Endothelial cell of umbilical vein (primary cell): ENCODE results near the gene PTGES2. TPM values are rescaled to one million over a fixed set of nuclear protein-coding genes. Genes with fewer than 3 reads are reported as not detected.

Source experiments
- BruUV-seq: library from RNA; stranded (reverse); fragments of 400-500 nt; replicated peaks from 2 replicates; lab custom pipeline; 2021; lab: Mats Ljungman, UMichigan
- CTCF ChIA-PET: fragments of 300-600, 350-600 bp; sonication (Branson Sonifier 250); formaldehyde crosslinking; loops from one replicate; lab custom pipeline; 2021; ENCODE audit warnings: antibody characterized with exemption, inconsistent platforms; lab: Charles Lee
- POLR2A ChIA-PET: fragments of 300-600, 350-600 bp; sonication (Branson Sonifier 250); formaldehyde crosslinking; loops from one replicate; lab custom pipeline; 2021; ENCODE audit warnings: antibody characterized with exemption, inconsistent platforms; lab: Charles Lee
- DNase-seq: peaks from one replicate; pipeline ENCODE4 v3.0.0-alpha.2; 2011; ENCODE audit warnings: low read depth, low spot score
- FAIRE-seq: peaks from 2 replicates; lab custom pipeline; 2011; peaks lifted over from hg19 to GRCh38; lab: Jason Lieb, UNC
- H2AFZ ChIP-seq: 2 replicates; pipeline ENCODE4 v1.6.0; 2012; ENCODE audit warnings: low read depth, low read length, control low read depth, inconsistent platforms
- H3K27ac ChIP-seq: 2 replicates; pipeline ENCODE4 v1.5.1; 2011; ENCODE audit warnings: low read depth, mild to moderate bottlenecking, control low read depth, low read length, moderate library complexity; ENCODE audit not compliant: insufficient read depth
- H3K27me3 ChIP-seq, 2 experiments: 2 replicates each; pipeline versions ENCODE4 v1.6.0 to v1.6.1; 2011; ENCODE audit warnings: low read length in 2 of 2, mixed read lengths in 1 of 2; ENCODE audit not compliant: control insufficient read depth in 2 of 2, insufficient read depth in 2 of 2
- H3K36me3 ChIP-seq, 2 experiments: 2 replicates in 1 of 2; 3 replicates in 1 of 2; pipeline ENCODE4 v1.5.1; 2011; ENCODE audit warnings: low read length in 2 of 2, mild to moderate bottlenecking in 1 of 2, moderate library complexity in 1 of 2; ENCODE audit not compliant: control insufficient read depth in 2 of 2, insufficient read depth in 2 of 2; ENCODE audit errors: extremely low read depth in 1 of 2
- H3K4me1 ChIP-seq: 3 replicates; pipeline ENCODE4 v1.5.1; 2011; ENCODE audit warnings: mild to moderate bottlenecking, low read length; ENCODE audit not compliant: control insufficient read depth, insufficient read depth; ENCODE audit errors: extremely low read depth
- H3K4me2 ChIP-seq: 2 replicates; pipeline ENCODE4 v1.6.1; 2011; ENCODE audit warnings: low read length, control low read depth, mixed read lengths; ENCODE audit not compliant: insufficient read depth
- H3K4me3 ChIP-seq, 3 experiments: fragments of 200-600 bp in 1 of 3; sonication (generic), shearing (Covaris generic) in 1 of 3; replicated peaks in 1 of 3; 2 replicates each; pipeline ENCODE4 v1.5.1; 2011 to 2016; ENCODE audit warnings: control low read depth in 3 of 3, low read length in 3 of 3, mild to moderate bottlenecking in 2 of 3, inconsistent platforms in 1 of 3, low read depth in 1 of 3, moderate library complexity in 1 of 3; ENCODE audit not compliant: insufficient read depth in 1 of 3
- H3K79me2 ChIP-seq: 2 replicates; pipeline ENCODE4 v1.6.0; 2012; ENCODE audit warnings: low read length, inconsistent platforms; ENCODE audit not compliant: control insufficient read depth, insufficient read depth
- H3K9ac ChIP-seq: replicated peaks from 2 replicates; pipeline ENCODE3; 2011; ENCODE audit warnings: low read length, control low read depth; ENCODE audit not compliant: insufficient read depth; ENCODE audit errors: extremely low read depth
- H3K9me1 ChIP-seq: replicated peaks from 3 replicates; pipeline ENCODE4 v1.6.0; 2011; ENCODE audit warnings: mild to moderate bottlenecking, low read length; ENCODE audit not compliant: control insufficient read depth, insufficient read depth; ENCODE audit errors: extremely low read depth
- H3K9me3 ChIP-seq: replicated peaks from 2 replicates; pipeline ENCODE4 v1.5.1; 2012; ENCODE audit warnings: low read length, inconsistent platforms; ENCODE audit not compliant: control insufficient read depth, insufficient read depth
- H4K20me1 ChIP-seq: replicated peaks from 2 replicates; pipeline ENCODE3; 2011; ENCODE audit warnings: mild to moderate bottlenecking, low read length; ENCODE audit not compliant: control insufficient read depth, insufficient read depth; ENCODE audit errors: extremely low read depth
- EZH2 ChIP-seq: IDR thresholded peaks from 2 replicates; pipeline ENCODE4 v1.6.1; 2012; ENCODE audit warnings: borderline replicate concordance, low read depth, mild to moderate bottlenecking, moderate library complexity, low read length, inconsistent platforms; ENCODE audit not compliant: severe bottlenecking
- FOS ChIP-seq: IDR thresholded peaks from 2 replicates; pipeline ENCODE4 v1.6.1; 2011; ENCODE audit warnings: mild to moderate bottlenecking, low read length, moderate library complexity, borderline replicate concordance; ENCODE audit not compliant: insufficient read depth
- GATA2 ChIP-seq: IDR thresholded peaks from 2 replicates; pipeline ENCODE4 v1.7.0; 2011; ENCODE audit warnings: low read depth, mild to moderate bottlenecking, moderate library complexity, mixed read lengths, low read length; ENCODE audit not compliant: insufficient read length, insufficient read depth
- JUN ChIP-seq: IDR thresholded peaks from 2 replicates; pipeline ENCODE4 v1.6.1; 2011; ENCODE audit warnings: borderline replicate concordance, low read depth; ENCODE audit not compliant: insufficient read length, insufficient read depth
- MAX ChIP-seq: IDR thresholded peaks from 2 replicates; pipeline ENCODE4 v1.6.1; 2011; ENCODE audit not compliant: insufficient read depth, insufficient read length
- MYC ChIP-seq: IDR thresholded peaks from one replicate; pipeline ENCODE4 v1.6.1; 2011; ENCODE audit warnings: mild to moderate bottlenecking, low read depth, low read length
- POLR2A ChIP-seq: IDR thresholded peaks from 2 replicates; pipeline ENCODE4 v1.6.1; 2012; ENCODE audit warnings: low read depth, mild to moderate bottlenecking, control low read depth, low read length
- POLR2AphosphoS5 ChIP-seq: IDR thresholded peaks from 2 replicates; pipeline ENCODE4 v1.6.1; 2012; ENCODE audit warnings: low read depth, mild to moderate bottlenecking, control low read depth, low read length, moderate library complexity; ENCODE audit not compliant: insufficient read depth
- dilution Hi-C: fragments of 300-500 bp; cut with MboI; formaldehyde crosslinking; loops from one replicate; pipeline ENCODE4 v1.15.0; 2019; ENCODE audit warnings: low sequenced_read_pairs; ENCODE audit not compliant: extremely low pct_ligation_motif_present
- intact Hi-C: fragments of 100-400 bp; cut with micrococcal nuclease; formaldehyde crosslinking; loops from one replicate; pipeline ENCODE4 v1.10.0; 2022
- polyA plus RNA-seq, 4 experiments: library from polyadenylated mRNA; depleted of rRNA in 3 of 4; stranded (reverse) in 3 of 4; unstranded in 1 of 4; fragments of >200 nt; gene quantifications; 2 replicates each; pipeline versions ENCODE4 v1.2.1 to v1.2.3, GENCODE V29; 2011 to 2012; ENCODE audit warnings: missing spikeins in 1 of 4
- total RNA-seq: library from RNA; stranded (reverse); gene quantifications from 2 replicates; pipeline ENCODE4 v1.2.3, GENCODE V29; 2021
- TF ChIP-seq, protein P1 (sequence below), 2 donors: IDR thresholded peaks; 1 replicate in 1 of 2; 2 replicates in 1 of 2; pipeline ENCODE4 v1.5.1; 2011; ENCODE audit warnings: low read length in 2 of 2, mild to moderate bottlenecking in 2 of 2, moderate library complexity in 2 of 2, control low read depth in 1 of 2, inconsistent platforms in 1 of 2, low read depth in 1 of 2; ENCODE audit not compliant: insufficient read depth in 1 of 2; ENCODE audit errors: extremely low read depth in 1 of 2

PTGES2 gene
- total and polyA plus RNA-seq, 2 donors (not counting 3 experiments of a cell fraction or from before 2014, with no cell fraction given), result 64.2 to 69.9 TPM

DNA sequence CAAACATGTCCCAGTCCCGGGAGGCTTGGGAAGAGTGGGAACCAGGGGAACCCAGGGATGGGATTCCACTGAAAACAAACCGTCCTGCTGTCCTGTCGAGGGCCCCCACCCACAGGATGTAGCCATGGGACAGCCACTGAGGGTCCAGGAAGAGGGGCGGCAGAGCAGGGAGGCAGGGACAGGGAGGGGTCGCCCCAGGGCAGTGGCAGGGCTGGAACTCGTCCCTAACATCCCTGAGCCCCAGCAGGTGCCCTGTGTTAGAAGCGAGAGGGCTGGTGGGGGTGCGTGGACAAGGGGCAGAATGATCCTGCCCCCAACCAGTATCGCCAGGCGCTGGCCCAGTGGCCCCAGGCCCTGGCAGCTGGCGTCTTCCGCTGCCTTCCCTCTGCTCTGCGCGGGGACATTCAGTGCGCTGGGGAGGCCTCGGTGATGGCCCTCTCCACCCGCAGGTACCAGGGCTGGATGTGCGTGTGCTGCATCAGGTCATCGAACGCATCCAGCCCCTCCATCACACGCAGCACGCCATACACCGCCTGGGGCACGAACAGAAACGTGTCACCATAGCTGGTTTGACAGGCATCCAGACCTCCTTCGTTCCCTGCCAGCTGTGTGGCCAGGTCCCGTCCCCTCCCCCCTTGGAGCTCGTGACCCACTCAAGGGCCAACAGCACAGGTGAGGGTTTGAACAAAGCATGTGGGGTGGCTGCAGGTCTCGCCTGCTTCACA is 6.6 kb downstream of the PTGES2 start:
- DNase-seq, result no peak
- FAIRE-seq, result no peak
- no peak overlapping the region for H3K4me2 ChIP-seq
- H3K9me1 ChIP-seq, result no peaks in the 10 kb centered on the region
- H3K4me1 ChIP-seq, result peaks cover under 1% of the 10 kb centered on the region
- intact Hi-C loops (no loop called here), dilution Hi-C loops (no loop called here)
- H4K20me1 ChIP-seq, result no peaks in the 10 kb centered on the region
- POLR2A ChIA-PET, result no interaction called here
- no peak overlapping the region for H2AFZ ChIP-seq
- peaks cover 2% of the 10 kb centered on the region for H3K79me2 ChIP-seq
- TF ChIP-seq JUN (no peak), MYC (no peak)
- H3K27ac ChIP-seq, result no peak overlapping the region
- no TSS peak for BruUV-seq
- H3K4me3 ChIP-seq, result no peak overlapping the region
- H3K27me3 ChIP-seq, result no peaks in the 10 kb centered on the region
- H3K36me3 ChIP-seq, result peaks cover 0 to 16% of the 10 kb centered on the region in 2 experiments
- no peak overlapping the region for H3K9ac ChIP-seq
- CTCF ChIA-PET, result interaction anchor here (1.3 kb wide), 1 partner anchor 177 kb away, joined by 3 read pairs; no protein-coding TSS in a partner anchor
- no peaks in the 10 kb centered on the region for H3K9me3 ChIP-seq

DNA sequence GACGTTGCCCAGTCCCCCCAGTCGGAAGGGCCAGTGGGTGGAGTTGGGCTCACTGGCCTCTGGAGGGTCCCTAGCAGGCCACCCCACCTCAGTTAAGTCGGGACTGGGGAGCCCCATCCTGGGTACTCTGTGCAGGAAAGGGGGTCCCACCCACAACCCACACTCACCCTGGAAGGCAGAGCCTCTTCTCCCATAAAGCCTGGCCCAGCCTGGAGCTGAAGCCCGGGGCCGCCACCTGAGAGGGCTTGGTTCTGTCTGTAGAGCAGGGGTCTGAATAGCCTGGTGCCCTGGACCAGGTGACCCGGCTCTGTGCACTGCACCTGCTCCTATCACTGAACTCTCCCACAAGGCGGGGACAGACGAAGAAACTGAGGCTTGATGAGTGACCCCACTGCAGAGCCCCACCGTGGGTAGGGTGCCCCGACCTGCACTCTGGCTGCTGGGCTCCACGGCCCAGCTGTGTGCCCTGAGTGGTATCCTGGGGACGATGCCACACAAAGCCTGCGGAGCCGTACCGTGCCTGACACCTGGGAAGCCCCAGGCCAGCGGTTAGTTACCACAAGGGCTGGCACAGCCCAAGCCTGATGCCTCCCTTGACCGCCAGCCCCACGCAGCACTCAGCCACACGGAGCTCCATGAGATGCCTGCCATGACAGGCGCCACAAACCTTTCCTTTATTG is 7.3 kb downstream of the PTGES2 start:
- no peak overlapping the region for H2AFZ ChIP-seq
- no peak for DNase-seq
- H3K9me3 ChIP-seq, result no peaks in the 10 kb centered on the region
- no TSS peak for BruUV-seq
- CTCF ChIA-PET, result interaction anchor here (1.1 kb wide), 1 partner anchor 20 kb away, joined by 3 read pairs; no protein-coding TSS in a partner anchor
- peaks cover 0 to 16% of the 10 kb centered on the region in 2 experiments for H3K36me3 ChIP-seq
- no peaks in the 10 kb centered on the region for H3K27me3 ChIP-seq
- H3K27ac ChIP-seq, result no peak overlapping the region
- FAIRE-seq, result no peak
- dilution Hi-C loops, result no loop called here
- no peak overlapping the region for H3K4me3 ChIP-seq
- no peaks in the 10 kb centered on the region for H4K20me1 ChIP-seq
- no peaks in the 10 kb centered on the region for H3K9me1 ChIP-seq
- TF ChIP-seq, protein P1, sequence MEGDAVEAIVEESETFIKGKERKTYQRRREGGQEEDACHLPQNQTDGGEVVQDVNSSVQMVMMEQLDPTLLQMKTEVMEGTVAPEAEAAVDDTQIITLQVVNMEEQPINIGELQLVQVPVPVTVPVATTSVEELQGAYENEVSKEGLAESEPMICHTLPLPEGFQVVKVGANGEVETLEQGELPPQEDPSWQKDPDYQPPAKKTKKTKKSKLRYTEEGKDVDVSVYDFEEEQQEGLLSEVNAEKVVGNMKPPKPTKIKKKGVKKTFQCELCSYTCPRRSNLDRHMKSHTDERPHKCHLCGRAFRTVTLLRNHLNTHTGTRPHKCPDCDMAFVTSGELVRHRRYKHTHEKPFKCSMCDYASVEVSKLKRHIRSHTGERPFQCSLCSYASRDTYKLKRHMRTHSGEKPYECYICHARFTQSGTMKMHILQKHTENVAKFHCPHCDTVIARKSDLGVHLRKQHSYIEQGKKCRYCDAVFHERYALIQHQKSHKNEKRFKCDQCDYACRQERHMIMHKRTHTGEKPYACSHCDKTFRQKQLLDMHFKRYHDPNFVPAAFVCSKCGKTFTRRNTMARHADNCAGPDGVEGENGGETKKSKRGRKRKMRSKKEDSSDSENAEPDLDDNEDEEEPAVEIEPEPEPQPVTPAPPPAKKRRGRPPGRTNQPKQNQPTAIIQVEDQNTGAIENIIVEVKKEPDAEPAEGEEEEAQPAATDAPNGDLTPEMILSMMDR (IDR thresholded peaks at IDR 0.05; ENCODE audit: extremely low read depth in 1 of 2, insufficient read depth in 1 of 2, low read depth in 1 of 2, low read length in 2 of 2), result no peak
- TF ChIP-seq EZH2 (no peak), FOS (no peak), MAX (no peak), POLR2A (no peak), GATA2 (no peak), POLR2AphosphoS5 (no peak), JUN (no peak), MYC (no peak)
- H3K9ac ChIP-seq, result no peak overlapping the region
- H3K4me1 ChIP-seq, result no peaks in the 10 kb centered on the region
- POLR2A ChIA-PET, result no interaction called here
- H3K79me2 ChIP-seq, result no peaks in the 10 kb centered on the region
- no peak overlapping the region for H3K4me2 ChIP-seq
- intact Hi-C loops, result no loop called here
